ELF-1 (cell line): ENCODE measurements around the gene SLC47A1.
A peak's percentile ranks its signal among the peaks of the same experiment; 100 is the strongest.
"Not testable (repeated sequence)": the region's sequence is repeated elsewhere in the genome, so short reads cannot be mapped to it uniquely, and the experiment has no call there.

Experiments used
- DNase-seq: peaks from one replicate; pipeline ENCODE4 v3.0.0-alpha.2; 2016; ENCODE audit warnings: low read depth, low spot score

Gene SLC47A1

GRCh38 chr17:19533718-19534561, at the start of gene SLC47A1:
TSS of gene SLC47A1 (plus strand) at chr17:19533854. CDS start at chr17:19533940, 86 bp downstream.
- DNase-seq: peak; percentile 47

- no peak for DNase-seq
These were observed 47.8 kb upstream of the SLC47A1 start for GRCh38 chr17:19485800-19486340.

GRCh38 chr17:19486351-19487023, 47.2 kb upstream of the SLC47A1 start:
- no peak for DNase-seq

GRCh38 chr17:19487024-19487600, 46.5 kb upstream of the SLC47A1 start:
- peak; percentile 82 for DNase-seq

GRCh38 chr17:19492141-19492540, 41.5 kb upstream of the SLC47A1 start:
- no peak for DNase-seq

- DNase-seq: no peak
These were observed 38.5 kb upstream of the SLC47A1 start for GRCh38 chr17:19494961-19495806.

GRCh38 chr17:19495828-19496528, 37.7 kb upstream of the SLC47A1 start:
- no peak for DNase-seq

GRCh38 chr17:19497624-19498023, 36.0 kb upstream of the SLC47A1 start:
- DNase-seq: no peak

- no peak for DNase-seq
These were observed 32.4 kb upstream of the SLC47A1 start for GRCh38 chr17:19501219-19501618.

GRCh38 chr17:19502517-19502916, 31.1 kb upstream of the SLC47A1 start:
- no peak for DNase-seq

- DNase-seq: not testable (repeated sequence)
These were observed 28.1 kb upstream of the SLC47A1 start for GRCh38 chr17:19505561-19505960.

GRCh38 chr17:19507775-19508576, 25.7 kb upstream of the SLC47A1 start:
- peak; percentile 95 for DNase-seq

- no peak for DNase-seq
These were observed 25.1 kb upstream of the SLC47A1 start for GRCh38 chr17:19508577-19508867.

GRCh38 chr17:19509281-19509852, 24.3 kb upstream of the SLC47A1 start:
- not testable (repeated sequence) for DNase-seq

- DNase-seq: peak; percentile 27
These were observed 22.8 kb upstream of the SLC47A1 start for GRCh38 chr17:19510903-19511302.

GRCh38 chr17:19513897-19514488, 19.7 kb upstream of the SLC47A1 start:
- peak; percentile 94 for DNase-seq

GRCh38 chr17:19517699-19518098, 16.0 kb upstream of the SLC47A1 start:
- no peak for DNase-seq

GRCh38 chr17:19519388-19520291, 14.0 kb upstream of the SLC47A1 start:
- DNase-seq: peak; percentile 40
